GM18511 (cell line): ENCODE results near the gene CAPNS1.
"Not testable (repeated sequence)": the region's sequence is repeated elsewhere in the genome, so short reads cannot be mapped to it uniquely, and the experiment has no call there.

Experiments
- ATAC-seq: cut with Tn5 transposase; IDR thresholded peaks from one replicate; pipeline ENCODE4 v1.9.1; 2021; ENCODE audit warnings: mild to moderate bottlenecking, moderate library complexity; ENCODE audit not compliant: unreplicated experiment

Gene CAPNS1

GRCh38 chr19:36113894-36114720 is 25.8 kb upstream of the CAPNS1 start:
- peak; percentile 4 for ATAC-seq

- peak; percentile 84 for ATAC-seq
Measured at GRCh38 chr19:36114721-36115452, 25.0 kb upstream of the CAPNS1 start, which contains the start of gene POLR2I. POLR2I (minus strand) TSS chr19:36114875; CDS start chr19:36114856, 19 bp downstream.

DNA sequence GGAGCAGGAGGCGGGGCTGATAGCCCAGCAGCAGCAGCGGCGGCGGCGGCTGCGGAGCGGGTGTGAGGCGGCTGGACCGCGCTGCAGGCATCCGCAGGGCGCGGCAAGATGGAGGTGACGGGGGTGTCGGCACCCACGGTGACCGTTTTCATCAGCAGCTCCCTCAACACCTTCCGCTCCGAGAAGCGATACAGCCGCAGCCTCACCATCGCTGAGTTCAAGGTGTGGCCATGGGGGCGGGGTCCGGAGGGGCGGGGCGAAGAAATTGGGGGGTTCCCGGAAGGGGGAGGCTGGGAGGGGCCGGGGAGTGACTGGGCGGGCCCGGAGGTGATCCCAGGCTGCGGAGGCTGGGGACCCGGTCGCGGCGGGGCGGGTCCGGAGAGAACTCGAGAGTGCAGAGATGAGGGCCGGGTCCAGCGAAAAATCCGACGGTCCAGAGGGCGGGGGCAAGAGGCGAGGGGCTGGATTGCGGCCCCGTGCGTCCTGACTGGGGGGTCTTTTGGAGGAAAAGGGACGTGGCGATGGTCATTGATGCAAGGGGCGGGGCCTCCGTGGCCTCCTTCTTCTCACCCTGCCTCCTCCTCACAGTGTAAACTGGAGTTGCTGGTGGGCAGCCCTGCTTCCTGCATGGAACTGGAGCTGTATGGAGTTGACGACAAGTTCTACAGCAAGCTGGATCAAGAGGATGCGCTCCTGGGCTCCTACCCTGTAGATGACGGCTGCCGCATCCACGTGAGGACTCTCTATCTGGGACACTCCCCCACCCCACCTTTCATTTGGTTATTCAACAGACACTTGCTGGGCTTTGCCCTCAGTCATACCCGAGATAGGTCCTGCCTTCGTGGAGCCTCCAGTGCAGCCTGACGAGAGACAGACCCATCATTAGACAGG is 24.2 kb upstream of the CAPNS1 start, which contains the start of gene TBCB:
Gene TBCB (plus strand): TSS at position 16 of the 891 bp plus-strand sequence. CDS start 93 bp downstream, at position 109.
- ATAC-seq, result peak; percentile 35

DNA sequence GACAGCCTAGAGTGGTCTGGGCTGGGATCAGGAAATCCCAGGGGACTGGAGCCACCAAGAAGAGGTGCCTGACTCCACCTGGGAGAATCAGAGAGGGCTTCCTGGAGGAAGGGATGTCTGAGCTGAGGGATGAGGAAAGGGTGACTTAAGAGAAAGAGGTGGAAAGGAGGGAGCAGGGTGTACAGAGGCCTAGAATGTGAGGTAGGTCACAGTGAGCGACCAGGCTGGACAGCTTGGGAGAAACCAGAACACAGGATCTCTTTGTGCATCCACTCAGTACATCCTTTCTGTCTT is 23.6 kb upstream of the CAPNS1 start:
- ATAC-seq, result no peak

GRCh38 chr19:36120092-36120983 is 19.5 kb upstream of the CAPNS1 start:
- ATAC-seq, result no peak

DNA sequence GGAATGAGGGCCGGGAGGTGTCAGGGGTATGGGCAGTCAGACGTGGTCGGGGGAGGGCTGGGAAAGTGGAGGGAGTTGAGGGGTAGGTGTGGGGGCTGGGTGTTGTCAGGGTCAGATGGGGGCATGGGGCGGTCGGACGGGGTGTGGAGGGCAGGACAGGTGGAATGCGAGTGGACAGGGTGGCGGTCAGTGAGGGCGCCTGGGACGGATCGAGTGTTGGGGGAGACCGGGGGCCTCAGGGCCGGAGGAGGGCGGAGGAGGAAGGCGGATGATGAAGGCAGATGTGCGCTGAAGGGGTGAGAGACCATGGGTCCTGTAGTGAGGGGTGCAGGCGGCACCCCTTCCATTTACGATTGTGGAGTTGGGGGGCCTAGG is 18.9 kb upstream of the CAPNS1 start:
- no peak for ATAC-seq

GRCh38 chr19:36121486-36122124 is 18.3 kb upstream of the CAPNS1 start:
- no peak for ATAC-seq

DNA sequence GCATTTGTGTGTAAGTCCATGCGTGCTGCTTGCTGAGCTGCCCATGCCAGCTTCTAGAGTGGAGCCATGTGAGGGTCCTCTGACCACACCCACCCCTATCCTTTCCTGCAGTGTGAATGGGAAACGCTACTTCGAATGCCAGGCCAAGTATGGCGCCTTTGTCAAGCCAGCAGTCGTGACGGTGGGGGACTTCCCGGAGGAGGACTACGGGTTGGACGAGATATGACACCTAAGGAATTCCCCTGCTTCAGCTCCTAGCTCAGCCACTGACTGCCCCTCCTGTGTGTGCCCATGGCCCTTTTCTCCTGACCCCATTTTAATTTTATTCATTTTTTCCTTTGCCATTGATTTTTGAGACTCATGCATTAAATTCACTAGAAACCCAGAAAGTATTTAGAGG is 14.3 kb upstream of the CAPNS1 start:
- ATAC-seq, result no peak

DNA sequence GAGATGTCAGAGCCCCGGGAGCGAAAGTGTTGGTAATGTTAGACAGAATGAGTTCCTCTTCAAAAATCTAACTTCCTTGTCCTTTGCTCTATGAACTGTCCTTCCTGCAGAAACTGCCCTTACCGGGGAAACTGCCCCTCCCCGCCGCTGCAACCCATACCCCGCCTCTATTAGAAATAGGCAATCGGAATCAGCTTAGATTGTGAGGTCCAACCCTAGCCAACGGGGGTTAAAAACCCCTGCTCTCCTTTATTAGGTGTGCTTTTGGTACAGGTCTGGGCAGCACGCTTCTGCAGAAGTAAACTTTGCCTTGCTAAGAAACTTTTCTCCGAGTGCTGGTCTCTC is 11.5 kb upstream of the CAPNS1 start:
- ATAC-seq, result peak; percentile 17

DNA sequence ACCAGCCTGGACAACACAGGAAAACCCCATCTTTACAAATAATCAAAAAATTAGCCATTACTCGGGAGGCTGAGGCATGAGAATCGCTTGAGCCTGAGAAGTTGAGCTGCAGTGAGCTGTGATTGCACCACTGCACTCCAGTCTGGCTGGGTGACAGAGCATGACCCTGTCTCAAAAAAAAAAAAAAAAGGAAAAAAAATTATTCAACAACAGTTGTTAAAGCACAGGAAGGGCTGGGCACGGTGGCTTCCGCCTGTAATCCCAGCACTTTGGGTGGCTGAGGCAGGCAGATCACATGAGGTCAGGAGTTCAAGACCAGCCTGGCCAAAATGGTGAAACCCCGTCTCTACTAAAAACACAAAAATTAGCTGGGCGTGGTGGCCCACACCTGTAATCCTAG is 8.6 kb upstream of the CAPNS1 start:
- ATAC-seq, result not testable (repeated sequence)

- ATAC-seq, result not testable (repeated sequence)
Measured at GRCh38 chr19:36134867-36135266, 5.0 kb upstream of the CAPNS1 start.

- no peak for ATAC-seq
Measured at GRCh38 chr19:36136964-36137686, 2.7 kb upstream of the CAPNS1 start.

- no peak for ATAC-seq
Measured at GRCh38 chr19:36139120-36139472, 770 bp upstream of the CAPNS1 start.

GRCh38 chr19:36140304-36141038 is 605 bp downstream of the CAPNS1 start:
- ATAC-seq, result peak; percentile 27

- ATAC-seq, result peak; percentile 42
Measured at GRCh38 chr19:36141039-36141927, 1.4 kb downstream of the CAPNS1 start.

DNA sequence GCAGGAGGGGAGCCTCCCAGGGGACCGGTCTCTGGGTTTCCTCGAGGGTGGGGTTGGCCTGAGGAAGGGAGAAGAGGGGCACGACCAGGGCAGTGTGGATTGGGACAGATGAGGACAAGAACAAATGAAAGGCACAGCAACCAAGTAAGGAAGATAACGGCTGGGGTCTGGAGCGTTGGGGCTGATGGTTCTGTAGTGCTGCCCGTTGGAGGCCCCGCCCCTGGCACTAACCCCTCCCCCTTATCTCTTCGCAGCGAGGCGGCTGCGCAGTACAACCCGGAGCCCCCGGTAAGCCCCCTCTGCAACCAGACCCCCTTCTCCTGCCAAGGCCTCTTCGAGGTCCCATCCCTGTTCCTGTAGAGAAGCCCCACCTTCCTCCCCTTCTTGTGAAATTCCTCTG is 2.2 kb downstream of the CAPNS1 start:
- ATAC-seq, result no peak

- no peak for ATAC-seq
Measured at GRCh38 chr19:36142496-36142895, 2.6 kb downstream of the CAPNS1 start.

DNA sequence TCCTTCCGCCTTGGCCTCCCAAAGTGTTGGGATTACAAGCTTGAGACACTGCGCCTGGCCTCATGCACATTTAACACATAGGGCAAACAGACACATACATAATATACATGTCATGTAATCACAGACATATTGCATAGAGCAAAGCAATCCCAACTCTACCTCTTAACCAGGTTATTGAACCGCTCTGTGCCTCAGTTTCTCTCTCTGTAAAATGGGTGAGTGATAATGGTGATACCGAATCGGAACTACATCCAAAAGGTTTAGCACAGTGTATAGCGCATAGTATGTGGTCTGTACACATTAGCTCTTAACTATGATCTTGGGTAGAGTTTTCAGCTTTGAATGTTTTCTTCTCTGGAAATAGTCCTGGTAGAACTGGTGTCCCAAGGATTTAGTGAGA is 4.8 kb downstream of the CAPNS1 start:
- no peak for ATAC-seq
